Measurements from ENCODE around the gene MAN1A1.

DNA sequence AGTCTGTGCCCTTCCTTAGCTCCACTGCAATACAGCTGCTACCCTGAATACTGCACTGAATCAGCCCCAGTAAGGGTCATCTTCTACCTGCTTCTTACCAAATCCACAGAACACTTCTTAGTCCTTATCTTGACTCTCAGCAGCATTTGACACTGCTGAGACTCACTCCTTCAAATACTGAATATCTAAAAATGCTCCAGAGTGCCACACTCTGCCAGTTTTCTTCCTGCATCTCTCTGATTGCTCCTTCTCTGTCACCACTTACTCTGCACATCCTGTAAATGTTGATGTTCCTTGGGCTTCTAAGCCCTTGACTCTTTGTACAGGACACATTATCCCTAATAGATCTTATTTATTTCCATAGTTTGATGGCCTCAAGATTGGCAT, 19.8 kb downstream of the MAN1A1 start:
- TF ChIP-seq EZH2 (IDR thresholded peaks at IDR 0.05; ENCODE audit: borderline replicate concordance, low read length) (no peak), CTCF (conservative IDR thresholded peaks at IDR 0.05 in 1 of 2, IDR thresholded peaks at IDR 0.05 in 1 of 2; ENCODE audit: extremely low read depth in 1 of 2, insufficient read depth in 1 of 2, low read depth in 1 of 2, low read length in 2 of 2) (no peak)

Data from mammary epithelial cell (primary cell).